Activated CD4-positive, alpha-beta T cell treated with anti-CD3 and anti-CD28 coated beads, Interleukin-2, amount 50 U/mL, for 1 hour (primary cell): Measurements from ENCODE around the gene KRT33B.
"Not testable (repeated sequence)": the region's sequence is repeated elsewhere in the genome, so short reads cannot be mapped to it uniquely, and the experiment has no call there.

Experiments used
- DNase-seq: peaks from one replicate; pipeline ENCODE4 v3.0.0-alpha.2; 2020

KRT33B gene

GRCh38 chr17:41369713-41370112 is at the start of gene KRT33B:
KRT33B (minus strand) TSS chr17:41369813; CDS start chr17:41369750, 63 bp downstream.
- DNase-seq: no peak

GRCh38 chr17:41418116-41418860 is 48.7 kb upstream of the KRT33B start:
- no peak for DNase-seq

GRCh38 chr17:41417576-41418015 is 48.0 kb upstream of the KRT33B start:
- no peak for DNase-seq

GRCh38 chr17:41417127-41417526 is 47.5 kb upstream of the KRT33B start:
- no peak for DNase-seq

GRCh38 chr17:41416479-41416878 is 46.9 kb upstream of the KRT33B start:
- DNase-seq: no peak

GRCh38 chr17:41415833-41416335 is 46.3 kb upstream of the KRT33B start:
- DNase-seq: no peak

GRCh38 chr17:41415411-41415810 is 45.8 kb upstream of the KRT33B start:
- no peak for DNase-seq

- DNase-seq: no peak
Observed at GRCh38 chr17:41413982-41414381, 44.4 kb upstream of the KRT33B start.

- DNase-seq: no peak
Observed at GRCh38 chr17:41413353-41413957, 43.8 kb upstream of the KRT33B start.

GRCh38 chr17:41411072-41411840 is 41.6 kb upstream of the KRT33B start:
- no peak for DNase-seq

- no peak for DNase-seq
Observed at GRCh38 chr17:41407226-41407625, 37.6 kb upstream of the KRT33B start.

GRCh38 chr17:41406205-41406604 is 36.6 kb upstream of the KRT33B start:
- no peak for DNase-seq

GRCh38 chr17:41404024-41404671 is 34.5 kb upstream of the KRT33B start:
- DNase-seq: no peak

- DNase-seq: no peak
Observed at GRCh38 chr17:41403404-41404023, 33.9 kb upstream of the KRT33B start.

GRCh38 chr17:41402161-41402560 is 32.5 kb upstream of the KRT33B start:
- no peak for DNase-seq

- no peak for DNase-seq
Observed at GRCh38 chr17:41396996-41397660, 27.5 kb upstream of the KRT33B start, which contains the start of gene KRT31. KRT31 (minus strand) TSS chr17:41397608; CDS start chr17:41397539, 69 bp downstream.

- DNase-seq: no peak
Observed at GRCh38 chr17:41396340-41396739, 26.7 kb upstream of the KRT33B start.

GRCh38 chr17:41395611-41396010 is 26.0 kb upstream of the KRT33B start:
- no peak for DNase-seq

- not testable (repeated sequence) for DNase-seq
Observed at GRCh38 chr17:41395044-41395443, 25.4 kb upstream of the KRT33B start.

- no peak for DNase-seq
Observed at GRCh38 chr17:41394254-41394996, 24.8 kb upstream of the KRT33B start.

- DNase-seq: no peak
Observed at GRCh38 chr17:41393826-41394225, 24.2 kb upstream of the KRT33B start.
